Adipocyte (in vitro differentiated cells): ENCODE data around the gene COL26A1.

Experiments used
- DNase-seq: peaks from one replicate; pipeline ENCODE4 v3.0.0-alpha.2; 2015; ENCODE audit warnings: low read depth
- H3K27me3 ChIP-seq: replicated peaks from 2 replicates; pipeline ENCODE4 v1.7.0; 2013; ENCODE audit warnings: mild to moderate bottlenecking, low read length, moderate library complexity; ENCODE audit not compliant: control insufficient read depth, insufficient read depth
- H3K36me3 ChIP-seq: 2 replicates; pipeline ENCODE4 v1.7.0; 2013; ENCODE audit warnings: low read length, mild to moderate bottlenecking, moderate library complexity; ENCODE audit not compliant: control insufficient read depth, insufficient read depth, severe bottlenecking
- H3K4me1 ChIP-seq: 2 replicates; pipeline ENCODE4 v1.7.0; 2013; ENCODE audit warnings: mild to moderate bottlenecking, low read length, moderate library complexity; ENCODE audit not compliant: control insufficient read depth, insufficient read depth
- H3K4me3 ChIP-seq: 2 replicates; pipeline ENCODE4 v1.7.0; 2013; ENCODE audit warnings: mild to moderate bottlenecking, low read length, moderate library complexity
- H3K9ac ChIP-seq: 2 replicates; pipeline ENCODE4 v1.7.0; 2013; ENCODE audit warnings: mild to moderate bottlenecking, low read length, moderate library complexity
- H3K9me3 ChIP-seq: 2 replicates; pipeline ENCODE4 v1.7.0; 2013; ENCODE audit warnings: mild to moderate bottlenecking, low read length, moderate library complexity; ENCODE audit not compliant: control insufficient read depth

COL26A1 gene

GRCh38 chr7:101549734-101550133, 187.1 kb downstream of the COL26A1 start:
- Histone ChIP-seq H3K4me1 (peaks cover 4% of the 10 kb centered on the region), H3K27me3 (peaks cover 23% of the 10 kb centered on the region), H3K4me3 (no peak overlapping the region), H3K9me3 (no peaks in the 10 kb centered on the region), H3K9ac (no peak overlapping the region), H3K36me3 (no peaks in the 10 kb centered on the region)
- DNase-seq, result no peak

GRCh38 chr7:101550641-101551541, 188.2 kb downstream of the COL26A1 start:
- H3K36me3 ChIP-seq, result no peaks in the 10 kb centered on the region
- H3K9ac ChIP-seq, result no peak overlapping the region
- peaks cover 29% of the 10 kb centered on the region for H3K27me3 ChIP-seq
- no peak for DNase-seq
- H3K9me3 ChIP-seq, result no peaks in the 10 kb centered on the region
- H3K4me1 ChIP-seq, result peaks cover 4% of the 10 kb centered on the region
- H3K4me3 ChIP-seq, result no peak overlapping the region

- H3K9ac ChIP-seq, result no peak overlapping the region
- no peak overlapping the region for H3K4me3 ChIP-seq
- H3K36me3 ChIP-seq, result no peaks in the 10 kb centered on the region
- no peak for DNase-seq
- no peaks in the 10 kb centered on the region for H3K9me3 ChIP-seq
- peaks cover 31% of the 10 kb centered on the region for H3K27me3 ChIP-seq
- H3K4me1 ChIP-seq, result peaks cover 4% of the 10 kb centered on the region
These were observed 190.5 kb downstream of the COL26A1 start for GRCh38 chr7:101553018-101553770.

- DNase-seq, result no peak
- H3K9ac ChIP-seq, result no peak overlapping the region
- H3K4me3 ChIP-seq, result no peak overlapping the region
- peaks cover 34% of the 10 kb centered on the region for H3K27me3 ChIP-seq
- no peaks in the 10 kb centered on the region for H3K9me3 ChIP-seq
- H3K36me3 ChIP-seq, result no peaks in the 10 kb centered on the region
- H3K4me1 ChIP-seq, result peaks cover 4% of the 10 kb centered on the region
These were observed 191.2 kb downstream of the COL26A1 start for GRCh38 chr7:101553771-101554445.

- peaks cover 4% of the 10 kb centered on the region for H3K4me1 ChIP-seq
- H3K9ac ChIP-seq, result no peak overlapping the region
- H3K36me3 ChIP-seq, result no peaks in the 10 kb centered on the region
- H3K4me3 ChIP-seq, result no peak overlapping the region
- peaks cover 33% of the 10 kb centered on the region for H3K27me3 ChIP-seq
- DNase-seq, result no peak
- no peaks in the 10 kb centered on the region for H3K9me3 ChIP-seq
These were observed 192.1 kb downstream of the COL26A1 start for GRCh38 chr7:101554584-101555268.

GRCh38 chr7:101555269-101555920, 192.7 kb downstream of the COL26A1 start:
- no peak overlapping the region for H3K9ac ChIP-seq
- no peak for DNase-seq

GRCh38 chr7:101555921-101556275, 193.2 kb downstream of the COL26A1 start:
- H3K9me3 ChIP-seq, result no peaks in the 10 kb centered on the region
- DNase-seq, result no peak
- H3K4me3 ChIP-seq, result no peak overlapping the region
- no peaks in the 10 kb centered on the region for H3K36me3 ChIP-seq
- no peaks in the 10 kb centered on the region for H3K4me1 ChIP-seq
- peaks cover 40% of the 10 kb centered on the region for H3K27me3 ChIP-seq
- H3K9ac ChIP-seq, result no peak overlapping the region

More at GRCh38 chr7:101555269-101555920, 192.7 kb downstream of the COL26A1 start:
- Histone ChIP-seq H3K4me1 (peaks cover 4% of the 10 kb centered on the region), H3K9me3 (no peaks in the 10 kb centered on the region), H3K4me3 (no peak overlapping the region), H3K36me3 (no peaks in the 10 kb centered on the region), H3K27me3 (peaks cover 35% of the 10 kb centered on the region)

- no peak overlapping the region for H3K9ac ChIP-seq
- no peak overlapping the region for H3K4me3 ChIP-seq
- H3K27me3 ChIP-seq, result peaks cover 46% of the 10 kb centered on the region
- H3K9me3 ChIP-seq, result no peaks in the 10 kb centered on the region
- no peaks in the 10 kb centered on the region for H3K4me1 ChIP-seq
- H3K36me3 ChIP-seq, result no peaks in the 10 kb centered on the region
- DNase-seq, result no peak
These were observed 193.8 kb downstream of the COL26A1 start for GRCh38 chr7:101556453-101556968.

GRCh38 chr7:101557421-101557820, 194.7 kb downstream of the COL26A1 start:
- H3K4me1 ChIP-seq, result no peaks in the 10 kb centered on the region
- H3K9ac ChIP-seq, result no peak overlapping the region
- H3K9me3 ChIP-seq, result no peaks in the 10 kb centered on the region
- no peak for DNase-seq
- H3K4me3 ChIP-seq, result no peak overlapping the region
- H3K27me3 ChIP-seq, result peaks cover 54% of the 10 kb centered on the region
- H3K36me3 ChIP-seq, result no peaks in the 10 kb centered on the region

GRCh38 chr7:101557978-101558741, 195.5 kb downstream of the COL26A1 start:
- Histone ChIP-seq H3K27me3 (peaks cover 62% of the 10 kb centered on the region), H3K4me1 (no peaks in the 10 kb centered on the region)

More at GRCh38 chr7:101557978-101558741, 195.5 kb downstream of the COL26A1 start:
- H3K4me3 ChIP-seq, result no peak overlapping the region
- no peak overlapping the region for H3K9ac ChIP-seq
- H3K36me3 ChIP-seq, result no peaks in the 10 kb centered on the region
- no peaks in the 10 kb centered on the region for H3K9me3 ChIP-seq
- DNase-seq, result no peak
